AG20443 (cell line): Measurements from ENCODE around the gene MICAL3.
"Not testable (repeated sequence)": the region's sequence is repeated elsewhere in the genome, so short reads cannot be mapped to it uniquely, and the experiment has no call there.

Experiments used
- DNase-seq: peaks from one replicate; pipeline ENCODE4 v3.0.0; 2012; ENCODE audit warnings: low spot score, mixed read lengths

MICAL3 gene

DNA sequence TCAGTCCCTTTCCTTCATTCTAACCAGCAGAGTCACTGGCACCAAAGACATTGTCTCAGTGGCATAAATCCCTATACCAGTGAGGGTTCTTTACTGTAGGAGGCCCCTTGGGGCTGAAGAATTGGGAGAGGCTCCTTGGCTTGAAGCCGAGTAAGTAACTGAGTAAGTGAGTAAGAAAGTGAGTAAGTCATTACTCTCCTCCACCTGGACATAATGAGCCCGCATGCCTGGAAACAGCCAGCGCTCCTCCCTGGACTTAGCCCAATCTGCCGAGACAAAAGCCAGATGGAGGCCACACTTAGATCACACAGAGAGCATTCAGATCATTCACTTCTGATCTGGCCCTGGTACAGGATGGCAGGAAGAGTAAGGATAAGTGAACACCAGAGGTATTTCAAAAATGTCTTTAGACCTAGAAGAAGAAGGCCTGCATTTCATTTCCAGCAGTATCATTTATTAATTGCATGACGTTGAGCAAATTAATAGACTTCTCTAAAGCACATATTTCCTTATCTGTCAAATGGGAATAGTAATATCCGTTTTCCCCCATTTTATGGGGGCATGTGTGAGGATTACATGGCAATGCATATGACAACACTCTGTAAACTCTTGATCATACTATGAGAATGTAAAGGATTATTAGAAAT is 8.2 kb upstream of the MICAL3 start:
- DNase-seq, result peak; percentile 54

DNA sequence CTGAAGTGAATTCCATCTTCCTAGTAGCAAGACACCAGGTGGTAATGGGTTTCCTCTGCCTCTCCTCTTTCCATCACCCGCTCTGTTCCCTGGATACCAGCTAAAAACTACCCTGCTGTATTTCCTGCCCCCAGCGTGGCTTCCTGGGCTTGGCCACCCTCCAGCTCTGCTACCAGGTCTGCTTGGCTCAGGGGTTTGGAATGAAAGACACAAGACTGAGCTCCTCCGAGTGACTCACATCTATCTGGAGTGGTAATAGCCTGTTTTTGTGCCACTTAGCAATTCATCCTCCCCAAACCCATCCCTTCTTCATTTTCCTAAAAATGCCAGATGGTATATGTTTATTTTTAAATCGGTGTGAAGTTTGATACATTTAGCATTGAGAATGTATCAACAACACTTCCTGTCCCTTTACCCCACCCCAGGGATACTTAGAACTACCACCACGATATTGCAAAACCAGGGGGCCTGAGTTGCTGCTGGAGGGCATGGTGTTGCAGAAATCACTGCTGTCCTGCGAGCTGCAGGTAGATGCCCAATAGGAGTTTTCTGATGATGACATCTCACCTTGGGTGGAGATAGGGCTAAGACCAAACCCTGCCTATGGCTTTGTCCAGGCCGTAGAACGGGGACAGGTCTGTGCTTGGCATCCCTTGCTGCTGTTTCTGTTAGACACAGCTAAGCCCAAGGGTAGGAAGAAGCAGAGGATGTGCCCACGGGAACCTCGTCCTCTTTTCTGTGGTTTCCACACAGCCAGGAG is 7.5 kb upstream of the MICAL3 start:
- peak; percentile 76 for DNase-seq

DNA sequence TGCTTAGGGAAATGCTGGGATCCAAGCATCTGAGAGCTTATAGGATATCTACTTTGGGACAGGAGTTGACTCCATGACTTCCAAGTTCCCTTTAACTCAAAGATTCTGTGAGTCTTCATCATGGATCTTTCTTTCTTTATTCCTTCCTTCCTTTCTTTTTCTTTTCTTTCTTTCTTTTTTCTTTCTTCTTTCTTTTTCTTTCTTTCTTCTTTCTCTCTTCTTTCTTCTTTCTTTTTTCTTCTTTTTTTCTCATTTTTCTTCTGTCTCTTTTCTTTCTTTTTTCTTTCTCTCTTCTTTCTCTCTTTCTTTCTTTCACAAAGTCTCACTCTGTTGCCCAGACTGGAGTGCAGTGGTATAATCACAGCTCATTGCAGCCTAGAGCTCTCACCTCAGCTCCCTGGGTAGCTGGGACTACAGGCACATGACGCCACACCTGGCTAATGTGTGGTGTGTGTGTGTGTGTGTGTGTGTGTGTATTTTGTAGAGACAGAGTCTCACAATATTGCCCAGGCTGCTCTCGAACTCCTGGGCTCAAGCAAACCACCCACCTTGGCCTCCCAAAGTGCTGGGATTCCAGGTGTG is 5.4 kb upstream of the MICAL3 start:
- DNase-seq, result no peak

DNA sequence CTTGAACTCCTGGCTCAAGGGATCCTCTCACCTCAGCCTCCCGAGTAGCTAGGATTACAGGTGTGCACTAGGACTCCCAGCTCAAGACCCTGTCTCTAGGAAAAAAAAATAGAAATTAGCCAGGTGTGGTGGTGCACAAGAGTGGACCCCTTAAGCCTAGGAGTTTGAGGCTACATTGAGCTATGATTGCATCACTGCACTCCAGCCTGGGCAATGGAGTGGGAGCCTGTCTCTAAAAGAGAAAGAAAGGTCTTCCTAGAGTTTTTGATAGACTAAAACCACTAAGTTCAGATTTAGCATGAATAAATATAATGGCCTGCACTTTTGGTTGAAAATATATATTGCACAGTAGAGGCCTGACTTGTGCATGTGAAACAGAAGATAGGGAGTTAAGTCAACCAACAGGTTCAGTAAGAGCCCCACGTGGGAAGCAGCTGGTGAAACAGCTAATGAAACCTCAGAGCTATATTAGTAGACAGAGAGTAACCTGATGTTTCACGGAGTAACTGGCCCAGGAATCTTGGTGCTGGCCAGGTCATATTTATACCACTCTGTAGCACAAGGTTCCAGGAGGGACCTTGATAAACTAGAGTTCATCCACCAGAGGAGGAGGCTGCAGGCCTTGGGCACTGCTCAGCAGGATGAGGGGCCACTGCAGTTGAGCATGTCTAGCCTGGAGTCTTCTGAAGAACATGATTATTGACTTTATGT is 4.6 kb upstream of the MICAL3 start:
- DNase-seq, result no peak

DNA sequence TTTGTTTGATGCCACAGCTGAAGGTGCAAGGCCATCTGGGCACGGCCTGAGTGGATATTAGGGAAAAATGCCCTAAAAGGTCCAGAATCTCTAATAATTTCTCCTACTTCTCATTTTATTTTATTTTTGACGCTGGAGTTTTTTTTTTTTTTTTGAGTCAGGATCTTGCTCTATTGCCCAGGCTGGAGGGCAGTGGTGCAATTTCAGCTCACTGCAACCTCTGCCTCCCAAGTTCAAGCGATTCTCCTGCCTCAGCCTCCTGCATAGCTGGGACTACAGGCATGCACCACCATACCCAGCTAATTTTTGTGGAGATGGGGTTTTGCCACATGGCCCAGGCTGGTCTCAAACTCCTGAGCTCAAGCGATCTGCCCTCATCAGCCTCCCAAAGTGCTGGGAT is 1.5 kb upstream of the MICAL3 start:
- not testable (repeated sequence) for DNase-seq

DNA sequence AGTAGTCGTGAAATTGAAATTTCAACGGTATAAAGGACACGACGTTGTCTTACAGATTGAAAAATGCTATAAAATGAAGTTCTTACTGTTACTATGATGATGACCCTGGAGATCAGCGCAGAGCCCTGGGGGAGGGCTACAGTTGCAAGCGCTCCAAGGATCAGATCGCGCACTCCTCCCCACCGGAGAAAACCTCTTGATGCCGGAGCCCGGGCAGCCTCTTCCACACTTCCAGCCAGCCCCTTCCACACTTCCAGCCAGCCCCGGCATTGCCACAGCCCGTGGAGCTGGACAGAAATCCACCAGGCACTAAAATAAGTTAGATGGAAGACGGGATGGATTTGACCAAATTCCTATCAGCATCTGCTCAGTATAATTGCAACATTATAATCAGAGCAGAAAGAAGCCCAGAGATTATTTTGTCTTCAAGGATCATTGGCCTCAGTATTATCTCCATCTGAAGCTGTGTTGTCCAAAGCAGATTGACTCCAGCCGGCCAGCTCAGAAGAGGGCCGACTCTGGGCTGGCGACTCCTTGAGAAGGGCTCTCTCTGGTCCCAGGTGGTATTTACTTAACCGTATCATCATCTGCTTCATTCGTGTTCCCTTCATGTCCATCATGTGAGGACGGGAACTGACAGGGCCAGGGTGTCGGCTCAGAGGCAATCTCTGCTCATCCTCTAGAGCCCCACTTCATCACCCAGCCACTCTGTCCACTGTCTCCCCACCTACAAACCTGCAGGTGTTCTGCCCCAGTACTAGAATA is 777 bp upstream of the MICAL3 start:
- DNase-seq, result no peak

DNA sequence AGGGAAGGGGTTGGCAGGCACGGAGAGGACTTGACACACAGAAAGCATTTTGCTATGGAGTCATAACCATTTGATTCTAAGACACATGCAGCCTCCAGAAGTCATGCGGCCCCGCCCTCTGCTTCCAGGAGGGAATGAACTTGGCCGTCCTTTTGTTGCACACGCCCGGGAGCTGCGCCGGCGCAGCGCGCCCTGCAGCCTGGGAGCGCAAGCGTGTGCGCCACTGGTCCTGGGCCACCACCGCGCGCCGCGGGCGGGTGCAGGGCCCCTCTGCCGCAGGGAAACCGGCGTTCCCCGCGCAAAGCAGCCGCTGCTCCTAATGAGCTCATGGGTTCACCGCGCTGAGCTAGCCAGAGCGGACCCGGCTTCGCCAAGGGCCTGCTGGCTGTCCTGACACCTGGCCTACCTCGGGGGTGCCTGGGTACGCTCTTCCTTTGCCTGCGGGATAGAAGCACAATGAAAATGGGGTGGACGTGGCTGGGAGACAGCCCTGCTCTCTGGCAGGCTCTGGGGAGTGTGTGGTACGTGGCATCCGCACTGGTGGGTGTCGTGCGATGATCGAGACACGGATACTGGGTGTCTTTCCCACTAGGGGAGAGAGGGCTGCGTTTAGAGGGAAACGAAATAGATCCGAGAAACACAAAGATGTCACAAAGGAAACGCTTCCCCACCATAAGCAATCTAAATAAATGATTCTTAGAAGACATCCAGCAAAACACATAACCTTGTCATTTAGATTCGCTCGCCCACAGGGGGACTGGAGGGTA is 669 bp downstream of the MICAL3 start:
- DNase-seq, result peak; percentile 96

DNA sequence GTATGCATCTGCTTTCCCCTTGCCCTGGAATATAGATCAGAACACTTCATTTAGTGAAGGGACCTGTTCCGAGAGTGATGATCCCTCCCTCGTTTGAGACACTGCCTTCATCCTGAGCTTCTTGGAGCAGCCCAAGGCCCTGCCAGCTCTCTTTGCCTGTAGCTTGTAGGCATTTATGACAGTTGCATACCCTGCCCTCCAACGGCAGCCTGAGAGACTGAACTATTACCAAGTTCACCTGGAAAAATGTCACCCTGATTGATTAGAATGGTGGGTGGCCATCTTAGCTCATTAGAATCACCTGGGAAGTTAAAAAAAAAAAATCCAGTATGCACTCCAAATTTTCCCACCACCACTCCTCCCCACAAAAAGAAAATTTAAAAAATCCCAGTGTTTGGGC is 1.5 kb downstream of the MICAL3 start:
- DNase-seq, result no peak

DNA sequence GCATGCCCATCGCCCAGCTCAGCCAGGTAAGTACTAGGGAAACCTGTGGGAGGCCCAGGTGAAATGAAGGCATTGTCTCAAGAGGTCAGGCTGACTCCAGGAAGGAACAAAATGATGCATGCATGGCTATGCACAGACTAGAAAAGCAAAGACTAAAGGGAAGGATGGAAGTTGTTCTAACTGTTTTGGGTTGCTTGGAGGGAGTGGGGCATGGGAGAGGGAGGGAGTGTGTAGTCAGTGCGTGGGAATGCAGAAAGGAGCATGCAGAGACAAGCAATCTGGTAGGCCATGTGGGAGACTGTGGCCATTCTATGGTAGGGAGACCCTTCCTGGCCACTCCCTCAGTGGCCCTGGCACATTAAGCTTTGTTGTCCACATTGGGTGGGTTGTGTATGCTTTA is 2.9 kb downstream of the MICAL3 start:
- DNase-seq, result no peak

DNA sequence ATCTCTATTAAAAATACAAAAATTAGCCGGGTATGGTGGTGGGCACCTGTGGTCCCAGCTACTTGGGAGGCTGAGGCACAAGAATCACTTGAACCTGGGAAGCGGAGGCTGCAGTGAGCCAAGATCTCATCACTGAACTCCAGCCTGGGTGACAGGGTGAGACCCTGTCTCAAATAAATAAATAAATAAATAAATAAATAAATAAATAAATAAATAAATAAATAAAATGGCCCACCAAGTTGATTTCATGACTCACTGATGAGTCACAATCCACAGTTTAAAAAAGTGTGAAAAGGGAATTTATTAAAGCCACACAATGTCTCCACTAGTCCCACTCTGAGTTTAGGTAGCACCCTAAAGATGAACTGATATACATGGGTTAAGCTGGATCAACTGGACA is 3.6 kb downstream of the MICAL3 start:
- DNase-seq, result not testable (repeated sequence)

DNA sequence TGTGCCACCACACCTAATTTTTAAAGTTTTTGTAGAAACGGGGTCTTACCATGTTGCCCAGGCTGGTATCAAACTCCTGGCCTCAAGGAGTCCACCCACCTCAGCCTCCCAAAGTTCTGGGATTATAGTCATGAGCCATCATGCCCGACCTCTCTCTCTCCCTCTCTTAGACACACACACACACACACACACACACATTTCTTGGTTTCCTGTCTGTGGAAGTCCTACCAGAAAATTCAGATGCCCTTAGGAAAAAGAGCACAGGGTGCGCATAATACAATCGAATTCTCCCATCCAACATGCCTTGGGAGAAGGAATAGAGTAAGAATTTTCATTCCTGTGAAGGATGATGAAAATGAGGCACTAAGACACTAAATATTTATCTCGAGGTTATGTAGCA is 10.4 kb downstream of the MICAL3 start:
- no peak for DNase-seq

DNA sequence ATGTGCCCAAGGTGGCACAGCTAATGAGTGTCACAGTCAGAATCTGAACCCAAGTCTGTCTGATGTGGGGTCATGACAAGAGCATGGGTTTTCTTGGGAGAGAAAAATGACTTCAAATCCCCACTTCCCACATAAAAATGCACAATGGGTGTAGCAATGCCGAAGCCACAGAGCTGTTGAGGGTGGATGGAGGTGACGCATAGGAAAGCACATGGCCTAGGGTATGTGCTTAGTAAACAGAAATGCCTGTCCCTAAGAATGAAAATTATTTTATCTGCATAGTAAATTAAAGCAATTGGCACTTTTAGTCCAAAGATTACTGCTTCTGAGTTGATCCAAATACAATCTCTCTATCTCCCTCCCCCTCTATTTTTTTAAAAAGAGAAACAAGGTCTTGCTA is 10.9 kb downstream of the MICAL3 start:
- no peak for DNase-seq

DNA sequence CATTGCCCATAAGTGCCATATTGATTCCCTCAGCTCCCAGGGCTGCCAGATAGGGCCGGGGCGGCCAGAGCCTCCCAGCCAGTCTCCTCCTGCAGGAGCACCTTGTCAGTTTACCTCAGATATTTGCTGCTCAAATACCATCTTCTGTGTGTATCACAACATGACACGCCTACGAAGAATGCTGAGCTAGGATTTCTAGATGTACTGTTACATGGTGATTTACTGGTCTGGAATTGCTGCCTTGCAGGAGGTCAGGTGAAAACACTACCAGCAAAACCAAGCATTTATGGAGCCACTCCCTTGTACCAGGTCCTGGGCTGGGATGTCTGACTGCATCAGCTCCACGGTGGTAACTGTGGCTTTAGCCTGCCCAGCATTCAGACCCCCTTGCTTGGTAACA is 11.8 kb downstream of the MICAL3 start:
- DNase-seq, result no peak

DNA sequence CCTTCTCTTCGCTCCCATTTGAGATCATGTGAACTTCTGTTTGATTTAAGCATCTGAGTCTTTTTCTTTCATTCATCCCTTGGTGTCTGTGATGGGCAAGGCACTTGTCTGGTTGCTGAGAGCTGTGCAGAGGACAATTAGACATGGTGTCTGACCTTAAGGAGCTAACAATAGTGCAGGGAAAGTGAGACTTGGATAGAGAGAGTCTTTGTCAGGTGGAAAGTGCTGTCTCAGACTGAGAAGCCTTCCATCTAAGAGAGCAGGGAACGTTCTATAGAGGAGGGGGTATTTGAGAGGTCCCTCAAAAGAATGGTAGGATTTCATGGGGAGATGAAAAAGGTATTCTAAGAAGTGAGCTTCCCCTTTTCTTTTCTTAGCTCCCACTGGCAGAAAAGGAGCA is 14.1 kb downstream of the MICAL3 start:
- DNase-seq, result no peak

DNA sequence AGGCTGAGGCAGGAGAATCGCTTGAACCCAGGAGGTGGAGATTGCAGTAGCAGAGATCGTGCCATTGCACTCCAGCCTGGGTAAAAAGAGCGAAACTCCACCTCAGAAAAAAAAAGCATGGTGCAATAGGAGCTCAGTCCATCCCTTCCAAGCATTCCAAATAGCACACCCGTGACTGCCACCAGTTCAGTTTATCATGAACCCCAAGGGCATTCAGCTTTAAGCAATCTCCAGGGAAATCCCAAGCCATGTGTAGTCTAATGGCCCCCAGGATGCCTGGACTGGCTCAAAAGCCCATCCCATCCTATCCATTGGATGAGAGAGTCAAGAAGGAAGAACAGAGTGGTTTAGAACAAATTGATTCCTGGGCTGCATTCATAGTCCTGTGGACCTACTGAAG is 16.2 kb downstream of the MICAL3 start:
- no peak for DNase-seq

DNA sequence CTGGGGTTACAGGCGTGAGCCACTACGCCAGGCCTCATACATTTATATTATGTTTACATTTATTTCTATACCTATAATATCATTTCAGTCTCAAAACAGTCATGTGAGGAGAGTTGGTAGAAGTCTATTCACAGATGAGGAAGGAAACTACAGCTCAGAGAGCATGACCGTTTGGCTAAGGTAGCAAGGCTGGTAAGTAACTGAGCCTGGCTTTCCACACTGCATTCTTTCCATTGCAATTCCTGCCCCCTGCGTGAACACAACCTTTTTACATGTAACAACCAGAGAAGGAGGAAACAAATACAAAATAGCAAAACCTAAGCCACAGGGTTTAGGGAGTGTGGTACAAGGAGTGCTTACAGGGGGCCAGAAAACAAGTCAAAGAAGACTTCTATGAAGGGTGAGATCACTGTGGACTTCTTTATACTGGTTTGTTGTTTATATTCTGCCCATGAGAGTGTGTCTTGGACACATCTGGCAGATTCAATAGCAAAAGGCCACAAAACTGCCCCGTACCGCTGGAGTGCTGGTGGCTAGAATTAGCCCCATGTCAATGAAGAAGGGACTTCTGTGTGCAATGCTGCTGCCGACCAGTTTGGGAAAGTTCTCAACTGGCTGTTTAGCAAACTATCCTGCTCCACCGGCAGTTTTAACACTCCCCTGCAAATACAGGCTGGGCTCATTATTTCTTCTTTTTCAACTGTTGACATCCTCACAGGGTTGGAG is 19.0 kb downstream of the MICAL3 start:
- DNase-seq, result no peak

DNA sequence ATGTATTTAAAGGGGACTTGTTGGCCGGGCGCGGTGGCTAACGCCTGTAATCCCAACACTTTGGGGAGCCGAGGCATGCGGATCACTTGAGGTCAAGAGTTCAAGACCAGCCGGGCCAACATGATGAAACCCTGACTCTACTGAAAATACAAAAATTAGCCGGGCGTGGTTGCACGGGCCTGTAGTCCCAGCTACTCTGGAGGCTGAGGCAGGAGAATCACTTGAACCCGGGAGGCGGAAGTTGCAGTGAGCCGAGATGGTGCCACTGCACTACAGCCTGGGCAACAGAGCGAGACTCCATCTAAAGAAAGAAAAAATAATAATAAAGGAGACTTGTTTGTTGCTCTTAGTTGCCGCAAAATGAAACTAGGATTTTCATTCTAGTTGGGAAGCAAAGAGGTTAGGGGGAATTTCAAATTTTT is 22.5 kb downstream of the MICAL3 start:
- DNase-seq, result not testable (repeated sequence)

DNA sequence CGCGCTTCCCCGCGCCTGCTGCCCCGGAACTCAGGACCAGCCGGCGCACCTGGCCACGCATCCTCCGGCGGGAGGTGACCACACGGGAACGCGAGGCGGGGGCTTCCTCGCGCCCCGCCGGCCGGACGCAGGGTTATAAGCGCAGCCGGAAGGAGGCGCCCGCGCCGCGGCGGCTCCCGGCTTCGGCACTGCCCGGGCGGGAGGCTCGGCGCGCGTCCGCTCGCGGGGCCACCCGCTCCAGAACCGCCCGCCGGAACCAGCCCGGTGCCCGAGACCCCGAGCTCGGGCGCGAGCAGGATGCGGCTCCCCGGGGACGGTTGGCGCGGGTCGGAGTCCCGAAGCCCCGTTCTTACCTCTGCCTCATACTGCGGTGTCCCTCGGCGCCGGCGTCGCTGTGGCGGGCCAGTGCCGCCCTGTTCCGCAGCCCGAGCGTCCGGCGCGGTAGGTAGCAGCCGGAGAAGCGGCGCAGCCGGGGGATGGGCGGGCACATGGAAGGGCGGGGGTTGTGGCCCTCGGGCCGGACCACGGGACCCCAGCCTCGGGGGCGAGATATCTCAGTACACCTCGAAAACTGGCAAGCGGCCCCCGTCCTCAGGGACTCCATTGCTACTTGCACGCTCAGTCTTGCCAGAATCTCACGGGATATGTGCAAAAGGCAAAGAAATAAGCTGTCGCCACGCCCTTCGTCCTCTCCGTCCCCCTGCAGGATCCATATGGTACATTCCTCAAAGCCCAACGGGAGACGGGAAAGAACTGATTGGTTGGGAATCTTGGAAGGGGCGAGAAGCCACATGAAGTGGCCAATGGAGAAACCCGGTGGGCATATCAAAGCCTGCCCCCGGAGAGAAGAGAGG is 23.1 kb downstream of the MICAL3 start:
- peak; percentile 98 for DNase-seq

DNA sequence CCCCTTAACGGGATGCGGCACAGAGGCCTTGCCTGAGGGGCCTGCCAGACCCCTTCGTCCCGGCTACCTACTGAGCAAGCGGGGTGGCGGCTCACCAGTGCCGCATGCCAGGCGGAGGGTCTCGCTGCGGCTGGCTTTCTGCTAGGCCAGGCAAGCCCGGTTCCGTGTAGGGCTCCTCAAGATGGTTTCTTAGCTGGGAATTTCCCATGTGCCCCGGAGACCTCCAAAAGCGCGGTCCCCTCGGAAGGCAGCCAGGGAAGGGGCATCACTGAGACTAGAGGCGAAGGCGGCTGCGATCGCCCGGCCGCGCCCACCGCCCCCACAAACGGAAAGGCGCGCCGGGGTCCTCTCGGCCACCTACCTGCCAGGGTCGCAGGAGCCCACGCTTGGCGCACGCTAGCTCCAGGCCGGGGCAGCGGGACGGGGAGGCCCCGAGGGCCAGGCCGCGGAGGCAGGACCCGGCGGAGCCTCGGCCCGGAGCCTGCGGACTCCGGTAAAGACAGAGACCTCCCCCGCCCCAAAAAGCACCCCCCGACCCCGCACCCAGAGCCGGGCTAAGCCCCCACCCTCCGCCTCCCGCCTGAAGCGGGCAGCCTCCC is 23.8 kb downstream of the MICAL3 start:
- no peak for DNase-seq
